ENCODE results near the gene HOXC12. TPM values are rescaled to one million over a fixed set of nuclear protein-coding genes. Genes with fewer than 3 reads are reported as not detected.

The HOXC12 gene
- total and polyA plus RNA-seq, 12 donors, result not detected

- Histone ChIP-seq H3K9me3 (replicated peaks in 1 of 3) (no peaks in the 10 kb centered on the region), H3K27me3 (peaks cover 100% of the 10 kb centered on the region), H3K27ac (no peak overlapping the region), H3K4me3 (no peak overlapping the region), H3K4me1 (replicated peaks in 1 of 2) (no peaks in the 10 kb centered on the region), H3K36me3 (replicated peaks in 1 of 2) (no peaks in the 10 kb centered on the region)
- TF ChIP-seq POLR2A (IDR thresholded peaks at IDR 0.05) (no peak), CTCF (IDR thresholded peaks at IDR 0.05) (no peak)
- peak in 2 of 7 donors; percentile 7 to 20 for DNase-seq
- intact Hi-C loops (cut with DNase I), result no loop called here
- WGBS, 4 donors, result 3 to 9% (median 5%) methylated on average over 7 to 91 of the region's 91 CpGs
Measured at GRCh38 chr12:53939141-53940108, 15.3 kb upstream of the HOXC12 start.

DNA sequence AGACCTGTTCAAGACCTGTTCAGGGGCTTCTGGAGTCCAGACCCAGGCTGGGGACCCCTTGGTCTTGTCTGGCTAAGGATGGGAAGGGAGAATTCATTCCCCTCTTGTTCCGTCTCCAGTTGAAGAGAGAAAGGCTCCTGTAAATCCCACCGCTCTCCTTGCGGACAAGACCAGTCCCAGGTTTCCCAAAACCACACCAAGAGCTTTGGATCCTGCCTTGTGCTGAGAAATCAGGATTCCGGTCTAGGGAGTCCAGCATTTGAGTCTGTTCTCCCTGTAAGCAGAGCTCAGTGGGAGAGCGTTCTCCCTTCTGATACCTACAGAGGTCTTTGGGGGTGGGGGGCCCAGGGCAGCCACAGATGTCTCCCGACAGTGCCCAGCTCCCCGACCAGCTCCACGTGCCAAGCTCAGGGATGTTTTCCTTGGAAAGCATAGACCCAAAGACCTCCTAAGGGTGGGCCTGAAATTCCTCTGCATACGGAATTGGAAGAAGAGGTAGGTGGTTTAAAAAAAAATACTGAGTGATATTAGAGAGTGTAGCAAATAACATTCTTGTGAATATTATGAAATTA, 14.2 kb upstream of the HOXC12 start:
- H3K36me3 ChIP-seq (replicated peaks in 1 of 2), result no peaks in the 10 kb centered on the region
- no peaks in the 10 kb centered on the region for H3K9me3 ChIP-seq (replicated peaks in 1 of 3)
- no peak overlapping the region for H3K4me3 ChIP-seq
- intact Hi-C loops (cut with DNase I), result no loop called here
- no peaks in the 10 kb centered on the region for H3K4me1 ChIP-seq (replicated peaks in 1 of 2)
- TF ChIP-seq POLR2A (IDR thresholded peaks at IDR 0.05) (no peak), CTCF (IDR thresholded peaks at IDR 0.05) (no peak)
- DNase-seq, result no peak
- H3K27me3 ChIP-seq, result peaks cover 100% of the 10 kb centered on the region
- H3K27ac ChIP-seq, result no peak overlapping the region
- WGBS, 4 donors, result 7 to 12% (median 9%) methylated on average over 4 to 9 of the region's 9 CpGs

DNA sequence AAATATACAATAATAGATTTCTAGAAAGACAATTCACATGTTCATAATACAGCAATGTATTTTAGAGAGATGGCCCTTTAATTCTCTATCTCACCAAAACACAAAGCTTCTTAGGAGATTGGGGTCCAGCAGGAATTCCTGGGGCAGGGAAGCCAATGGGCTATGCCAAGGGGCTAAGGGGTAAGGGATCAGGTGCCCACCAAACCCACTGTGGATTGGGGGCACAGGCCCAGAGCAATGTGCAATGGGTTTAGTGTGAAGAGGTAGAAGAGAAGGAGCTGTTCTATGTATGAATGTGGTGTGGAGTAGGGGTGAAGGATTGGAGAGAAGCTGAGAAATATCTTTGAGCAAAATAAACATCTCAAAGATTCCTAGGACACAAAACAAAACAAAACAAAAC, 13.5 kb upstream of the HOXC12 start:
- no peaks in the 10 kb centered on the region for H3K4me1 ChIP-seq (replicated peaks in 1 of 2)
- H3K4me3 ChIP-seq, result no peak overlapping the region
- intact Hi-C loops (cut with DNase I), result no loop called here
- DNase-seq, result no peak
- no peaks in the 10 kb centered on the region for H3K36me3 ChIP-seq (replicated peaks in 1 of 2)
- no peaks in the 10 kb centered on the region for H3K9me3 ChIP-seq (replicated peaks in 1 of 3)
- no peak overlapping the region for H3K27ac ChIP-seq
- TF ChIP-seq POLR2A (IDR thresholded peaks at IDR 0.05) (no peak), CTCF (IDR thresholded peaks at IDR 0.05) (no peak)
- peaks cover 100% of the 10 kb centered on the region for H3K27me3 ChIP-seq

DNA sequence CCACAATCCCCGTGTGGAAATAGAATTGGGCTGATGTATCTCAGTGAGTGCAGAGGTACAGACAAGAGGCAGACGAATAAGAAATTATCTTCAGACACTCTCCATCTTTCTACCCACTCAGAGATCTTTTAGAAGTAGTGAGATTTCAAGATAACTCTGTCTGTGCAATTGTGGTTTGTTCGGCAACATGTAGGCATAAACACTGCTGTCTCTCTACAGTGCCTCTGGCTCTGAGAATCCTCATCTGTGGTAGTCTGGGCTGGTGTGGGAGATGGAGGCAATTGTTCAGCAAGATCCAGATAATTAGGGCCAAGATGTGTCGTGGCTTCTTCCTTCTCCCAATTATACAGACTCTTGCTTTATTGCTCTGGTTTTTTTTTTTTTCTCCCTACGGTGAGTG, 13.0 kb upstream of the HOXC12 start:
- DNase-seq, result no peak
- Histone ChIP-seq H3K27ac (no peak overlapping the region), H3K4me1 (replicated peaks in 1 of 2) (no peaks in the 10 kb centered on the region), H3K9me3 (replicated peaks in 1 of 3) (no peaks in the 10 kb centered on the region), H3K36me3 (replicated peaks in 1 of 2) (no peaks in the 10 kb centered on the region), H3K4me3 (no peak overlapping the region), H3K27me3 (peaks cover 100% of the 10 kb centered on the region)
- intact Hi-C loops (cut with DNase I), result no loop called here
- 16 to 22% (median 19%) methylated on average over 5 of the region's 5 CpGs for WGBS, 4 donors
- TF ChIP-seq CTCF (IDR thresholded peaks at IDR 0.05) (no peak), POLR2A (IDR thresholded peaks at IDR 0.05) (no peak)

All from adrenal gland (tissue), 12 donors.